GM12878 (cell line): Measurements from ENCODE around the gene TCP11L2.

Source experiments
- ASH2L ChIP-seq: fragments of 300-600, 200-600 bp; sonication (generic); IDR thresholded peaks from 2 replicates; pipeline ENCODE4 v1.6.1; 2017; ENCODE audit warnings: low read depth, mild to moderate bottlenecking, borderline replicate concordance
- BMI1 ChIP-seq: fragments of 450-650 bp; IDR thresholded peaks from 2 replicates; pipeline ENCODE4 v1.6.1; 2016; ENCODE audit warnings: mild to moderate bottlenecking, moderate library complexity, borderline replicate concordance
- CBX5 ChIP-seq: sonication (generic); IDR thresholded peaks from 2 replicates; pipeline ENCODE4 v1.6.1; 2016; ENCODE audit warnings: low read depth, moderate library complexity, mild to moderate bottlenecking, inconsistent platforms
- CEBPB ChIP-seq, 2 experiments: fragments of 150-350 bp in 1 of 2; IDR thresholded peaks; 2 replicates each; pipeline ENCODE4 v1.6.1; 2012 to 2014; ENCODE audit warnings: low read depth in 2 of 2, low read length in 2 of 2, borderline replicate concordance in 1 of 2, inconsistent platforms in 1 of 2
- CTCF ChIP-seq, 3 experiments: IDR thresholded peaks in 2 of 3; conservative IDR thresholded peaks in 1 of 3; 2 replicates each; pipeline ENCODE4 v1.5.1; 2011; ENCODE audit warnings: low read depth in 3 of 3, low read length in 3 of 3, mild to moderate bottlenecking in 3 of 3, control low read depth in 2 of 3, moderate library complexity in 2 of 3, inconsistent platforms in 1 of 3, mixed read lengths in 1 of 3; ENCODE audit not compliant: control insufficient read depth in 2 of 3, insufficient read depth in 1 of 3; ENCODE audit errors: extremely low read depth in 1 of 3
- FOXM1 ChIP-seq: IDR thresholded peaks from 2 replicates; pipeline ENCODE4 v1.6.1; 2012; ENCODE audit warnings: low read depth, mild to moderate bottlenecking, inconsistent platforms, low read length, moderate library complexity
- MAX ChIP-seq: IDR thresholded peaks from 2 replicates; pipeline ENCODE4 v1.6.1; 2012; ENCODE audit warnings: low read depth, low read length, improper control_type of control experiment
- POLR2A ChIP-seq: IDR thresholded peaks from 2 replicates; pipeline ENCODE4 v1.6.1; 2011; ENCODE audit warnings: low read depth, mild to moderate bottlenecking, low read length
- POLR2AphosphoS5 ChIP-seq: IDR thresholded peaks from 2 replicates; pipeline ENCODE4 v1.6.1; 2011; ENCODE audit warnings: mild to moderate bottlenecking, low read length, inconsistent platforms
- SMARCA5 ChIP-seq: fragments of 450-650 bp; IDR thresholded peaks from 2 replicates; pipeline ENCODE4 v1.6.1; 2017; ENCODE audit warnings: mild to moderate bottlenecking
- SP1 ChIP-seq: IDR thresholded peaks from one replicate; pipeline ENCODE4 v1.6.1; 2011; ENCODE audit warnings: low read depth, low read length
- YY1 ChIP-seq: IDR thresholded peaks from 2 replicates; pipeline ENCODE4 v1.6.1; 2011; ENCODE audit warnings: low read depth, mild to moderate bottlenecking, low read length
- ZBED1 ChIP-seq: IDR thresholded peaks from 2 replicates; pipeline ENCODE4 v1.6.1; 2016; ENCODE audit warnings: borderline replicate concordance
- ZNF687 ChIP-seq: fragments of 450-650 bp; IDR thresholded peaks from 2 replicates; pipeline ENCODE4 v1.6.1; 2017; ENCODE audit warnings: mild to moderate bottlenecking, moderate library complexity

GRCh38 chr12:106267535-106267934 is 35.0 kb upstream of the TCP11L2 start:
- TF ChIP-seq POLR2A (no peak), POLR2AphosphoS5 (no peak), CBX5 (no peak), SMARCA5 (no peak), SP1 (no peak), MAX (no peak), CTCF (IDR thresholded peaks at IDR 0.05 in 2 of 3, conservative IDR thresholded peaks at IDR 0.05 in 1 of 3; ENCODE audit: control insufficient read depth in 2 of 3, extremely low read depth in 1 of 3, insufficient read depth in 1 of 3, low read depth in 3 of 3, low read length in 3 of 3) (no peak), ZBED1 (no peak), BMI1 (no peak), YY1 (no peak), CEBPB (IDR thresholded peaks at IDR 0.05; ENCODE audit: borderline replicate concordance in 1 of 2, low read depth in 2 of 2, low read length in 2 of 2) (no peak), FOXM1 (no peak), ASH2L (no peak), ZNF687 (no peak)
